GM12878 (cell line): ENCODE data around the gene NUDT3.

Experiments
- BHLHE40 ChIP-seq, 2 experiments: fragments of 450-650 bp in 1 of 2; IDR thresholded peaks; 2 replicates each; pipeline ENCODE4 v1.6.1; 2011 to 2017; ENCODE audit warnings: low read depth in 2 of 2, borderline replicate concordance in 1 of 2, improper control_type of control experiment in 1 of 2, low read length in 1 of 2, mild to moderate bottlenecking in 1 of 2
- DPF2 ChIP-seq: fragments of 450-650 bp; IDR thresholded peaks from 2 replicates; pipeline ENCODE4 v1.6.1; 2017; ENCODE audit warnings: mild to moderate bottlenecking
- STAT1 ChIP-seq: fragments of 450-650 bp; conservative IDR thresholded peaks from 2 replicates; pipeline ENCODE4 v1.6.1; 2014; ENCODE audit warnings: antibody characterized with exemption, mild to moderate bottlenecking
- ZNF687 ChIP-seq: fragments of 450-650 bp; IDR thresholded peaks from 2 replicates; pipeline ENCODE4 v1.6.1; 2017; ENCODE audit warnings: mild to moderate bottlenecking, moderate library complexity
- TF ChIP-seq, protein P1 (sequence below): fragments of 450-650 bp; IDR thresholded peaks from 2 replicates; pipeline ENCODE4 v1.6.1; 2017; ENCODE audit warnings: antibody characterized with exemption, mild to moderate bottlenecking, moderate library complexity
- TF ChIP-seq, protein P2 (sequence below): fragments of 450-650 bp; IDR thresholded peaks from 2 replicates; pipeline ENCODE4 v1.6.1; 2018; ENCODE audit warnings: borderline replicate concordance, mild to moderate bottlenecking; ENCODE audit not compliant: partially characterized antibody
- TF ChIP-seq, protein P3 (sequence below): fragments of 150-350 bp; IDR thresholded peaks from 2 replicates; pipeline ENCODE4 v1.6.1; 2016; ENCODE audit warnings: low read depth, low read length

- no peak for TF ChIP-seq DPF2
- TF ChIP-seq, protein P1, sequence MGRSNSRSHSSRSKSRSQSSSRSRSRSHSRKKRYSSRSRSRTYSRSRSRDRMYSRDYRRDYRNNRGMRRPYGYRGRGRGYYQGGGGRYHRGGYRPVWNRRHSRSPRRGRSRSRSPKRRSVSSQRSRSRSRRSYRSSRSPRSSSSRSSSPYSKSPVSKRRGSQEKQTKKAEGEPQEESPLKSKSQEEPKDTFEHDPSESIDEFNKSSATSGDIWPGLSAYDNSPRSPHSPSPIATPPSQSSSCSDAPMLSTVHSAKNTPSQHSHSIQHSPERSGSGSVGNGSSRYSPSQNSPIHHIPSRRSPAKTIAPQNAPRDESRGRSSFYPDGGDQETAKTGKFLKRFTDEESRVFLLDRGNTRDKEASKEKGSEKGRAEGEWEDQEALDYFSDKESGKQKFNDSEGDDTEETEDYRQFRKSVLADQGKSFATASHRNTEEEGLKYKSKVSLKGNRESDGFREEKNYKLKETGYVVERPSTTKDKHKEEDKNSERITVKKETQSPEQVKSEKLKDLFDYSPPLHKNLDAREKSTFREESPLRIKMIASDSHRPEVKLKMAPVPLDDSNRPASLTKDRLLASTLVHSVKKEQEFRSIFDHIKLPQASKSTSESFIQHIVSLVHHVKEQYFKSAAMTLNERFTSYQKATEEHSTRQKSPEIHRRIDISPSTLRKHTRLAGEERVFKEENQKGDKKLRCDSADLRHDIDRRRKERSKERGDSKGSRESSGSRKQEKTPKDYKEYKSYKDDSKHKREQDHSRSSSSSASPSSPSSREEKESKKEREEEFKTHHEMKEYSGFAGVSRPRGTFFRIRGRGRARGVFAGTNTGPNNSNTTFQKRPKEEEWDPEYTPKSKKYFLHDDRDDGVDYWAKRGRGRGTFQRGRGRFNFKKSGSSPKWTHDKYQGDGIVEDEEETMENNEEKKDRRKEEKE: no peak
- TF ChIP-seq, protein P2, sequence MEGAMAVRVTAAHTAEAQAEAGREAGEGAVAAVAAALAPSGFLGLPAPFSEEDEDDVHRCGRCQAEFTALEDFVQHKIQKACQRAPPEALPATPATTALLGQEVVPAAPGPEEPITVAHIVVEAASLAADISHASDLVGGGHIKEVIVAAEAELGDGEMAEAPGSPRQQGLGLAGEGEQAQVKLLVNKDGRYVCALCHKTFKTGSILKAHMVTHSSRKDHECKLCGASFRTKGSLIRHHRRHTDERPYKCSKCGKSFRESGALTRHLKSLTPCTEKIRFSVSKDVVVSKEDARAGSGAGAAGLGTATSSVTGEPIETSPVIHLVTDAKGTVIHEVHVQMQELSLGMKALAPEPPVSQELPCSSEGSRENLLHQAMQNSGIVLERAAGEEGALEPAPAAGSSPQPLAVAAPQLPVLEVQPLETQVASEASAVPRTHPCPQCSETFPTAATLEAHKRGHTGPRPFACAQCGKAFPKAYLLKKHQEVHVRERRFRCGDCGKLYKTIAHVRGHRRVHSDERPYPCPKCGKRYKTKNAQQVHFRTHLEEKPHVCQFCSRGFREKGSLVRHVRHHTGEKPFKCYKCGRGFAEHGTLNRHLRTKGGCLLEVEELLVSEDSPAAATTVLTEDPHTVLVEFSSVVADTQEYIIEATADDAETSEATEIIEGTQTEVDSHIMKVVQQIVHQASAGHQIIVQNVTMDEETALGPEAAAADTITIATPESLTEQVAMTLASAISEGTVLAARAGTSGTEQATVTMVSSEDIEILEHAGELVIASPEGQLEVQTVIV: no peak
- TF ChIP-seq, protein P3, sequence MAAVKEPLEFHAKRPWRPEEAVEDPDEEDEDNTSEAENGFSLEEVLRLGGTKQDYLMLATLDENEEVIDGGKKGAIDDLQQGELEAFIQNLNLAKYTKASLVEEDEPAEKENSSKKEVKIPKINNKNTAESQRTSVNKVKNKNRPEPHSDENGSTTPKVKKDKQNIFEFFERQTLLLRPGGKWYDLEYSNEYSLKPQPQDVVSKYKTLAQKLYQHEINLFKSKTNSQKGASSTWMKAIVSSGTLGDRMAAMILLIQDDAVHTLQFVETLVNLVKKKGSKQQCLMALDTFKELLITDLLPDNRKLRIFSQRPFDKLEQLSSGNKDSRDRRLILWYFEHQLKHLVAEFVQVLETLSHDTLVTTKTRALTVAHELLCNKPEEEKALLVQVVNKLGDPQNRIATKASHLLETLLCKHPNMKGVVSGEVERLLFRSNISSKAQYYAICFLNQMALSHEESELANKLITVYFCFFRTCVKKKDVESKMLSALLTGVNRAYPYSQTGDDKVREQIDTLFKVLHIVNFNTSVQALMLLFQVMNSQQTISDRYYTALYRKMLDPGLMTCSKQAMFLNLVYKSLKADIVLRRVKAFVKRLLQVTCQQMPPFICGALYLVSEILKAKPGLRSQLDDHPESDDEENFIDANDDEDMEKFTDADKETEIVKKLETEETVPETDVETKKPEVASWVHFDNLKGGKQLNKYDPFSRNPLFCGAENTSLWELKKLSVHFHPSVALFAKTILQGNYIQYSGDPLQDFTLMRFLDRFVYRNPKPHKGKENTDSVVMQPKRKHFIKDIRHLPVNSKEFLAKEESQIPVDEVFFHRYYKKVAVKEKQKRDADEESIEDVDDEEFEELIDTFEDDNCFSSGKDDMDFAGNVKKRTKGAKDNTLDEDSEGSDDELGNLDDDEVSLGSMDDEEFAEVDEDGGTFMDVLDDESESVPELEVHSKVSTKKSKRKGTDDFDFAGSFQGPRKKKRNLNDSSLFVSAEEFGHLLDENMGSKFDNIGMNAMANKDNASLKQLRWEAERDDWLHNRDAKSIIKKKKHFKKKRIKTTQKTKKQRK: no peak
- no peak for TF ChIP-seq STAT1
- TF ChIP-seq BHLHE40 (IDR thresholded peaks at IDR 0.05; ENCODE audit: borderline replicate concordance in 1 of 2, low read depth in 2 of 2, low read length in 1 of 2): no peak
- no peak for TF ChIP-seq ZNF687
These were observed 8.7 kb downstream of the NUDT3 start for GRCh38 chr6:34383656-34384320.
